Hepatocyte (in vitro differentiated cells): ENCODE results near the gene ZMIZ1.

Experiments used
- CTCF ChIP-seq: fragments of 200-600 bp; sonication (generic); IDR thresholded peaks from 2 replicates; pipeline ENCODE4 v1.5.1; 2016; ENCODE audit warnings: antibody characterized with exemption, mild to moderate bottlenecking; ENCODE audit not compliant: poor library complexity
- EZH2 ChIP-seq: fragments of 200-600 bp; sonication (generic); IDR thresholded peaks from 2 replicates; pipeline ENCODE4 v1.6.1; 2016; ENCODE audit warnings: antibody characterized with exemption, mild to moderate bottlenecking, borderline replicate concordance

DNA sequence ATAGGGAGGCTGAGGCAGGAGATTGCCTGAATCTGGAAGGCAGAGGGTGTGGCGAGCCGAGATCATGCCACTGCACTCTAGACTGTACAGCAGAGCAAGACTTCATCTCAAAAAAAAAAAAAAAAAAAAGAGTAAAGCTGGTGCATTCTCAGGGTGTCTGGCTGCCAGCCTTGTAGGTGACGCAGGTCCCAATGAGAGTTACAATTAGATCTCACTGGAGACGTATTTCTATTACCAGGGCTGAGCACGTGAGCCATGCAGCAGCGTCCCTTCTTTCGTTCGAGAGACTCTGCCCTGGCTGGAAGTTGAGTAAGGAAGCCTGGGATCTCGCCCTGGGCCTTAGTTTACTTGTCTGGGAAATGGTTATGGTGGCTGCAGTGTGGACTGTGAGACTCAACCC is 22.4 kb upstream of the ZMIZ1 start:
- no peak for TF ChIP-seq EZH2
- no peak for TF ChIP-seq CTCF
